GM12878 (cell line): ENCODE measurements around the gene APCDD1.

ENCODE experiments used
- CTCF ChIP-seq, 3 experiments: IDR thresholded peaks in 2 of 3; conservative IDR thresholded peaks in 1 of 3; 2 replicates each; pipeline ENCODE4 v1.5.1; 2011; ENCODE audit warnings: low read depth in 3 of 3, low read length in 3 of 3, mild to moderate bottlenecking in 3 of 3, control low read depth in 2 of 3, moderate library complexity in 2 of 3, inconsistent platforms in 1 of 3, mixed read lengths in 1 of 3; ENCODE audit not compliant: control insufficient read depth in 2 of 3, insufficient read depth in 1 of 3; ENCODE audit errors: extremely low read depth in 1 of 3
- IRF3 ChIP-seq: fragments of 450-650 bp; IDR thresholded peaks from 2 replicates; pipeline ENCODE4 v1.6.1; 2014; ENCODE audit warnings: mild to moderate bottlenecking
- PAX5 ChIP-seq: IDR thresholded peaks from 2 replicates; pipeline ENCODE4 v1.6.1; 2011; ENCODE audit warnings: low read depth, low read length, borderline replicate concordance
- YY1 ChIP-seq: IDR thresholded peaks from 2 replicates; pipeline ENCODE4 v1.6.1; 2011; ENCODE audit warnings: low read depth, mild to moderate bottlenecking, low read length
- ZBTB40 ChIP-seq: fragments of 450-650 bp; IDR thresholded peaks from 2 replicates; pipeline ENCODE4 v1.6.1; 2016; ENCODE audit warnings: mild to moderate bottlenecking, moderate library complexity, borderline replicate concordance
- ZNF384 ChIP-seq: IDR thresholded peaks from 2 replicates; pipeline ENCODE4 v1.6.1; 2012; ENCODE audit warnings: low read depth, mild to moderate bottlenecking, low read length, improper control_type of control experiment, borderline replicate concordance

GRCh38 chr18:10455726-10456453, 1.5 kb downstream of the APCDD1 start:
- TF ChIP-seq YY1 (no peak), IRF3 (no peak), ZNF384 (no peak), PAX5 (no peak), CTCF (IDR thresholded peaks at IDR 0.05 in 2 of 3, conservative IDR thresholded peaks at IDR 0.05 in 1 of 3; ENCODE audit: control insufficient read depth in 2 of 3, extremely low read depth in 1 of 3, insufficient read depth in 1 of 3, low read depth in 3 of 3, low read length in 3 of 3) (no peak), ZBTB40 (no peak)
